Neural cell (in vitro differentiated cells): ENCODE results near the gene HS1BP3. TPM values are rescaled to one million over a fixed set of nuclear protein-coding genes. Genes with fewer than 3 reads are reported as not detected.

Experiments used
- H2AFZ ChIP-seq: fragments of 200-600, 300-800 bp; sonication (generic), shearing (Covaris generic); 2 replicates; pipeline ENCODE4 v1.6.0; 2014; ENCODE audit warnings: low read depth, mild to moderate bottlenecking, antibody characterized with exemption, low read length, moderate library complexity
- H3F3A ChIP-seq: fragments of 200-600 bp; shearing (Covaris generic); 2 replicates; pipeline ENCODE4 v1.6.1; 2016; ENCODE audit warnings: mild to moderate bottlenecking, moderate library complexity, mixed read lengths, antibody characterized with exemption, low read length; ENCODE audit not compliant: insufficient read depth, poor library complexity, severe bottlenecking
- H3K27ac ChIP-seq: fragments of 200-600, 300-800 bp; sonication (generic), shearing (Covaris generic); 2 replicates; pipeline ENCODE4 v1.5.1; 2014; ENCODE audit warnings: mild to moderate bottlenecking, low read length, moderate library complexity
- H3K27me3 ChIP-seq: fragments of 300-800, 200-600 bp; sonication (generic), shearing (Covaris generic); 2 replicates; pipeline ENCODE4 v1.6.0; 2014; ENCODE audit warnings: mild to moderate bottlenecking, low read depth, low read length, moderate library complexity; ENCODE audit not compliant: insufficient read depth
- H3K36me3 ChIP-seq: fragments of 300-800, 200-600 bp; sonication (generic), shearing (Covaris generic); 2 replicates; pipeline ENCODE4 v1.5.1; 2014; ENCODE audit warnings: mild to moderate bottlenecking, antibody characterized with exemption, low read length, moderate library complexity; ENCODE audit not compliant: insufficient read depth
- H3K4me2 ChIP-seq: fragments of 300-800, 200-600 bp; sonication (generic), shearing (Covaris generic); 2 replicates; pipeline ENCODE4 v1.6.0; 2014; ENCODE audit warnings: mild to moderate bottlenecking, low read length
- H3K4me3 ChIP-seq: fragments of 300-800, 200-600 bp; sonication (generic), shearing (Covaris generic); 2 replicates; pipeline ENCODE4 v1.5.1; 2014; ENCODE audit warnings: mild to moderate bottlenecking, low read length, moderate library complexity
- H3K79me2 ChIP-seq: fragments of 200-600 bp; shearing (Covaris generic); replicated peaks from 2 replicates; pipeline ENCODE4 v1.6.0; 2014; ENCODE audit warnings: mild to moderate bottlenecking, low read length, moderate library complexity; ENCODE audit not compliant: insufficient read depth
- H3K9ac ChIP-seq: fragments of 300-800, 200-600 bp; sonication (generic), shearing (Covaris generic); 2 replicates; pipeline ENCODE4 v1.6.1; 2016; ENCODE audit warnings: mild to moderate bottlenecking, low read length, mixed read lengths
- H3K9me2 ChIP-seq: fragments of 200-600 bp; shearing (Covaris generic); 2 replicates; pipeline ENCODE4 v1.6.1; 2016; ENCODE audit warnings: mild to moderate bottlenecking, low read length, mixed read lengths; ENCODE audit not compliant: insufficient read depth
- H3K9me3 ChIP-seq: fragments of 200-600, 300-800 bp; sonication (generic), shearing (Covaris generic); 2 replicates; pipeline ENCODE4 v1.6.1; 2016; ENCODE audit warnings: mild to moderate bottlenecking, mixed run types, low read length, moderate library complexity, mixed read lengths
- H4K20me1 ChIP-seq: fragments of 200-600 bp; shearing (Covaris generic); 2 replicates; pipeline ENCODE4 v1.6.1; 2016; ENCODE audit warnings: mild to moderate bottlenecking, mixed run types; ENCODE audit not compliant: insufficient read depth
- EP300 ChIP-seq: fragments of 450-650 bp; conservative IDR thresholded peaks from 2 replicates; pipeline ENCODE4 v1.6.1; 2014; ENCODE audit warnings: antibody characterized with exemption, mild to moderate bottlenecking, moderate library complexity; ENCODE audit not compliant: poor library complexity, severe bottlenecking
- EZH2 ChIP-seq: fragments of 200-600, 300-800 bp; shearing (Covaris generic), sonication (generic); IDR thresholded peaks from 2 replicates; pipeline ENCODE4 v1.6.1; 2014; ENCODE audit warnings: antibody characterized with exemption, low read length, borderline replicate concordance, mild to moderate bottlenecking; ENCODE audit not compliant: insufficient read depth, poor library complexity, severe bottlenecking
- MXI1 ChIP-seq: fragments of 450-650 bp; conservative IDR thresholded peaks from 2 replicates; pipeline ENCODE4 v1.6.1; 2014; ENCODE audit warnings: antibody characterized with exemption, mild to moderate bottlenecking; ENCODE audit not compliant: poor library complexity, severe bottlenecking
- POLR2AphosphoS5 ChIP-seq: IDR thresholded peaks from 2 replicates; pipeline ENCODE4 v1.6.1; 2012
- RAD21 ChIP-seq: fragments of 450-650 bp; conservative IDR thresholded peaks from 2 replicates; pipeline ENCODE4 v1.6.1; 2014; ENCODE audit warnings: antibody characterized with exemption, mild to moderate bottlenecking, moderate library complexity
- SMC3 ChIP-seq: fragments of 450-650 bp; conservative IDR thresholded peaks from 2 replicates; pipeline ENCODE4 v1.6.1; 2014; ENCODE audit warnings: antibody characterized with exemption, mild to moderate bottlenecking, moderate library complexity; ENCODE audit not compliant: poor library complexity
- TAF1 ChIP-seq: IDR thresholded peaks from 2 replicates; pipeline ENCODE4 v1.6.1; 2012; ENCODE audit warnings: low read depth
- polyA plus RNA-seq: library from polyadenylated mRNA; depleted of rRNA; stranded (reverse); fragments of >200 nt; gene quantifications from 2 replicates; pipeline ENCODE4 v1.2.3, GENCODE V29; 2014
- TF ChIP-seq, protein P1 (sequence below): fragments of 450-650 bp; IDR thresholded peaks from 2 replicates; pipeline ENCODE4 v1.5.1; 2014; ENCODE audit warnings: antibody characterized with exemption, mild to moderate bottlenecking, moderate library complexity; ENCODE audit not compliant: poor library complexity, severe bottlenecking
- TF ChIP-seq, protein P2 (sequence below): IDR thresholded peaks from 2 replicates; pipeline ENCODE4 v1.6.1; 2012; ENCODE audit warnings: borderline replicate concordance

HS1BP3 gene
- polyA plus RNA-seq, 1 donor from 2014 or later: 8.9 TPM

DNA sequence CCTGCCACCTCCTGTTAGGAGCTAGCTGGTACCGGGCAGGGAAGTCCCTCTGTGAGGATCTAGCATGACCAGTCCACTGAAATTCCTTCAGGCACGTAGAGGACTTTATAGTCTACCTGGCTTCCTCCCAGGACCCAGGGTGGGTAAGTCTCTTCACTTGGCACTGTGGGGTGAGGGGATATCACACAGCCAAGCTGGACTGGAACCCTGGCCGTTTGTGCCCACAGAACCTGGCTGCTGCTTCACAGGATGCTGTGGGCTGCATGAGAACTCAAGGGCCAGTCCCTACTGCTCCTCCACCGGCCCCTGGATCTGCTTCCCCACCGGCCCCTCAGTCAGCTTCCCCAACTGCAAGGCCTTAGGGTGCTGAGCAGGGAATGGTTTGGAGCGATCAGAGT is 35.8 kb downstream of the HS1BP3 start:
- H3K9me2 ChIP-seq: no peaks in the 10 kb centered on the region
- no peaks in the 10 kb centered on the region for H3K36me3 ChIP-seq
- no peak overlapping the region for H2AFZ ChIP-seq
- no peaks in the 10 kb centered on the region for H3K27me3 ChIP-seq
- no peak overlapping the region for H3K4me2 ChIP-seq
- H3K9ac ChIP-seq: no peak overlapping the region
- H3F3A ChIP-seq: no peaks in the 10 kb centered on the region
- TF ChIP-seq MXI1 (no peak), RAD21 (no peak), EZH2 (no peak), EP300 (no peak), POLR2AphosphoS5 (no peak), SMC3 (no peak), TAF1 (no peak)
- TF ChIP-seq, protein P1, sequence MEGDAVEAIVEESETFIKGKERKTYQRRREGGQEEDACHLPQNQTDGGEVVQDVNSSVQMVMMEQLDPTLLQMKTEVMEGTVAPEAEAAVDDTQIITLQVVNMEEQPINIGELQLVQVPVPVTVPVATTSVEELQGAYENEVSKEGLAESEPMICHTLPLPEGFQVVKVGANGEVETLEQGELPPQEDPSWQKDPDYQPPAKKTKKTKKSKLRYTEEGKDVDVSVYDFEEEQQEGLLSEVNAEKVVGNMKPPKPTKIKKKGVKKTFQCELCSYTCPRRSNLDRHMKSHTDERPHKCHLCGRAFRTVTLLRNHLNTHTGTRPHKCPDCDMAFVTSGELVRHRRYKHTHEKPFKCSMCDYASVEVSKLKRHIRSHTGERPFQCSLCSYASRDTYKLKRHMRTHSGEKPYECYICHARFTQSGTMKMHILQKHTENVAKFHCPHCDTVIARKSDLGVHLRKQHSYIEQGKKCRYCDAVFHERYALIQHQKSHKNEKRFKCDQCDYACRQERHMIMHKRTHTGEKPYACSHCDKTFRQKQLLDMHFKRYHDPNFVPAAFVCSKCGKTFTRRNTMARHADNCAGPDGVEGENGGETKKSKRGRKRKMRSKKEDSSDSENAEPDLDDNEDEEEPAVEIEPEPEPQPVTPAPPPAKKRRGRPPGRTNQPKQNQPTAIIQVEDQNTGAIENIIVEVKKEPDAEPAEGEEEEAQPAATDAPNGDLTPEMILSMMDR: no peak
- TF ChIP-seq, protein P2, sequence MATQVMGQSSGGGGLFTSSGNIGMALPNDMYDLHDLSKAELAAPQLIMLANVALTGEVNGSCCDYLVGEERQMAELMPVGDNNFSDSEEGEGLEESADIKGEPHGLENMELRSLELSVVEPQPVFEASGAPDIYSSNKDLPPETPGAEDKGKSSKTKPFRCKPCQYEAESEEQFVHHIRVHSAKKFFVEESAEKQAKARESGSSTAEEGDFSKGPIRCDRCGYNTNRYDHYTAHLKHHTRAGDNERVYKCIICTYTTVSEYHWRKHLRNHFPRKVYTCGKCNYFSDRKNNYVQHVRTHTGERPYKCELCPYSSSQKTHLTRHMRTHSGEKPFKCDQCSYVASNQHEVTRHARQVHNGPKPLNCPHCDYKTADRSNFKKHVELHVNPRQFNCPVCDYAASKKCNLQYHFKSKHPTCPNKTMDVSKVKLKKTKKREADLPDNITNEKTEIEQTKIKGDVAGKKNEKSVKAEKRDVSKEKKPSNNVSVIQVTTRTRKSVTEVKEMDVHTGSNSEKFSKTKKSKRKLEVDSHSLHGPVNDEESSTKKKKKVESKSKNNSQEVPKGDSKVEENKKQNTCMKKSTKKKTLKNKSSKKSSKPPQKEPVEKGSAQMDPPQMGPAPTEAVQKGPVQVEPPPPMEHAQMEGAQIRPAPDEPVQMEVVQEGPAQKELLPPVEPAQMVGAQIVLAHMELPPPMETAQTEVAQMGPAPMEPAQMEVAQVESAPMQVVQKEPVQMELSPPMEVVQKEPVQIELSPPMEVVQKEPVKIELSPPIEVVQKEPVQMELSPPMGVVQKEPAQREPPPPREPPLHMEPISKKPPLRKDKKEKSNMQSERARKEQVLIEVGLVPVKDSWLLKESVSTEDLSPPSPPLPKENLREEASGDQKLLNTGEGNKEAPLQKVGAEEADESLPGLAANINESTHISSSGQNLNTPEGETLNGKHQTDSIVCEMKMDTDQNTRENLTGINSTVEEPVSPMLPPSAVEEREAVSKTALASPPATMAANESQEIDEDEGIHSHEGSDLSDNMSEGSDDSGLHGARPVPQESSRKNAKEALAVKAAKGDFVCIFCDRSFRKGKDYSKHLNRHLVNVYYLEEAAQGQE: no peak
- no peaks in the 10 kb centered on the region for H4K20me1 ChIP-seq
- H3K79me2 ChIP-seq: no peaks in the 10 kb centered on the region
- no peaks in the 10 kb centered on the region for H3K9me3 ChIP-seq
- no peak overlapping the region for H3K27ac ChIP-seq
- H3K4me3 ChIP-seq: no peak overlapping the region

DNA sequence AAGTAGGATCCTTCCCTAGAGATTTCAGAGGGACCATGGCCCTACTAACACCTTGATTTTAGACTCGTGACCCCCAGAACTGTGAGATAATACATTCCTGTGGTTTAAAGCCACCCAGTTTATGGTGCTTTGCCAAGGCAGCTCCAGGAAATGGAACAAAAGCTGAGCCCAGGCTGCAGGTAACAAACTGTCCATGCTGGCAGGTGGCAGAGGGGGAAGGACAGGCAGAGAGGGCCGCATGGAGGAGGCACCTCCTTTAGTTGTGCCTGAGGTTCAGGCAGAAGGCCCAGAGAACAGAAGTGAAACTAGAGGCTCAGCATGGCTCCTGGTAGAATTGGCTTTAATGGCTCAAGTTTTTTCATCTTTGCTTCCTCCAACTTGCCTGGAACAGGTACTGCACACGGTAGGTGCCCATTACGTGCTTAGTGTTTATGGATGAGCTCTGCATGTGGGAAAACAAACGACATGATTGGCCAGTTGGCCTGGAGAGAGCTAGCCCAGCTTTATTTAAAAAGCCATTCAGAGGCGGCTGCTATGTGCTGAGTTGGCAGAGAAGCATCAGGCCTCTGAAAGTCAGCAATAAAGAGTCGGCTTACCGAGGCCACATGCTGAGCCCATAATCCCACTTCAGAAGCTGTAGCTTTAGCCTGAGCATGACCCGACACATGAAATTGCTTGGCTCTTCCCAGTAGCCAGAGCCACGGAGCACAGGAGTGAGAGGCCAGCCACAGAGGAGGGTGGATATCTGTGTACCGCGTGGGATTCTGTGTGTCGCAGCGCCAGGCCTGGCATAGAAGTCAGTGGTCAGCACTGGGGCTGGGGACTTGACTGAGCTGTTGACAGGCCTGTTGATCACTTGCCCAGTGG is 36.5 kb downstream of the HS1BP3 start:
- H3F3A ChIP-seq: no peaks in the 10 kb centered on the region
- H2AFZ ChIP-seq: no peak overlapping the region
- H3K27ac ChIP-seq: no peak overlapping the region
- no peak overlapping the region for H3K4me2 ChIP-seq
- H3K79me2 ChIP-seq: no peaks in the 10 kb centered on the region
- no peak overlapping the region for H3K9ac ChIP-seq
- no peaks in the 10 kb centered on the region for H4K20me1 ChIP-seq
- no peak overlapping the region for H3K4me3 ChIP-seq
- no peaks in the 10 kb centered on the region for H3K9me2 ChIP-seq
- H3K36me3 ChIP-seq: no peaks in the 10 kb centered on the region
- H3K27me3 ChIP-seq: no peaks in the 10 kb centered on the region
- TF ChIP-seq SMC3 (no peak), EZH2 (no peak), TAF1 (no peak), MXI1 (peak; percentile 21), POLR2AphosphoS5 (peak; percentile 62)
- no peaks in the 10 kb centered on the region for H3K9me3 ChIP-seq
